ENCODE measurements around the gene AASS.
A peak's percentile ranks its signal among the peaks of the same experiment; 100 is the strongest.
"Not testable (repeated sequence)": the region's sequence is repeated elsewhere in the genome, so short reads cannot be mapped to it uniquely, and the experiment has no call there.

AASS gene

DNA sequence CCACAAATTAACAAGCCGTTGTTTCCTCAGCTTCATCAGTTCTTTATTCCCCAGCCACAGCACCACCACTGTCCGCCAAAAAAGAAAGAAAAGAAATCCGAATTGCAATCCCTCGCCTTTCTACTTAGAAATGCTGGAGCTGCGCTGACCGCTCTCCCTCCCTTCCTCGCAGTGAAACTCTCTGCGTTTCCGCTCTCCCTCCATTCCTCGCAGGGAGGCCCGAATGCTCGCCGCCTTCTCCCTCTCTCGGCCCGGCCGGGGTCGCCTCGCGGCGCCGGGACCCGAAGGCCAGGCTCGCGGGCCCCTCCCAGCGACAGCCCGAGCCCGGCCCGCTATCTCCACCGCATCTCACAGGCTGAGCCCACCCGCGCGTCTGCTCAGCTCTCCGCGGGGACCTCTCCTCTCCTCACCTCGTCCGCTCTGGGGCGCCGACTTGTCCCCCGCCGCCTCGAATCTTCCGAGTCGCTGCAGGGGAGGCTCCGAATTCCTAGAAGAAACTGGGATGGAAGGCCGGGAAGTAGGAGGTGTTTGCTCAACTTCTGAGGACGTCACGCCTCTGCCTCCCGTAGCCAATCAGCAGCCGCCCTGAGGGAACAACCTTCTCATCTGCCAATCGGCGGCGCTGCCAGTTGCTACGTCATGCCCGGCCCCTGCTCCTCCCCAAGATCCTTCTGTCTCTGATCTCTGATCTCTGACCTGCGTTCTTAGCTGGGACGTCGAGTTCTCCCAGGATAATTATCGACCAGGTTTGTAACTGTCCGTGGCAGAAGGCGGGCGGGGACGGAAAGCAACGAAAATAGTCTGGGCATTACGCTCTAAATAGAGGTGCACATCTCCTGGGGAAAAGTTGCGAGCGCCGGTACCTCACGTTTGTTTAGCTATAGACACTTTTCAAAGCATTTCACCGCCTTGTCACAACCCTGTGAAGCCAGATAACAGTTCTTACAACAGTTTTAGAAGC, at the start of gene AASS:
Gene AASS (minus strand): TSS at position 499 of the 961 bp plus-strand sequence. CDS start 10,523 bp downstream, outside the sequence.
- DNase-seq, result peak; percentile 76

- DNase-seq, result no peak
Observed at GRCh38 chr7:122188785-122189184, 44.7 kb upstream of the AASS start.

GRCh38 chr7:122183106-122183505, 39.1 kb upstream of the AASS start:
- no peak for DNase-seq

DNA sequence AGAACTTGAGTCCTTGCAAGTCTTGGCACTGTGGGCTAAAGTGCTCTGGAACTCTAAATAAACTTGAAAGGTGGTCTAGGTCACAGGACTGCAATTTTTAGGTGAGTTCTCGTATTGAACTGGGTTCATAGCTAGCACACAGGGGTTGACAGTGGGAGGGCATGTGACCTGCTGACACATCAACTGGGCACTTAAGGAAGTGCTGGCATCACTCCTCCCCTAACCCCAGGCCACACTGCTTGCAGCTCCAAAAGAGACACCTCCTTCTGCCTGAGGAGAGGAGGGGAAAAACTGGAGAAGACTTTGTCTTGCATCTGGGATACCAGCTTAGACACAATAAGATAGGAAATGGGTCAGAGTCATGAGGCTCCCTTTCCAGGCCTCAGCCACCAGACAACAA, 38.0 kb upstream of the AASS start:
- DNase-seq, result no peak

DNA sequence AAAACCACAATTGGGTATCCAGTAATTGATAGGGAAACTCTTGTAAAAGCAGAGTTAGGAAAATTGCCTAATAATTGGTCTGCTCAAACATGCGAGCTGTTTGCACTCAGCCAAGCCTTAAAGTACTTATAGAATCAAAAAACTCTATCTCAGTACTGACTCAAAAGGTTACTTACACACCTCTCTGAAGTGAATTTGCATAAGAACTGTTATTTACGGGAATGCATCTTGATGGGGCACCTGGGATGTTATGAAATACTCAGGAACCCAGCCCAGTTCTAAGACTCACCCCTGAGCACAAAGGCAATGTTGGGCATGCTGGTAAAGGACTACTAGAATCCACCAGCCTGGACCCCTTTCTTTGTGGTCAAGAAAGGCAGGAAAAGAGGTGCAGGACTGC, 28.1 kb upstream of the AASS start:
- not testable (repeated sequence) for DNase-seq

- DNase-seq, result no peak
Observed at GRCh38 chr7:122166740-122167139, 22.7 kb upstream of the AASS start.

- no peak for DNase-seq
Observed at GRCh38 chr7:122166275-122166674, 22.2 kb upstream of the AASS start.

DNA sequence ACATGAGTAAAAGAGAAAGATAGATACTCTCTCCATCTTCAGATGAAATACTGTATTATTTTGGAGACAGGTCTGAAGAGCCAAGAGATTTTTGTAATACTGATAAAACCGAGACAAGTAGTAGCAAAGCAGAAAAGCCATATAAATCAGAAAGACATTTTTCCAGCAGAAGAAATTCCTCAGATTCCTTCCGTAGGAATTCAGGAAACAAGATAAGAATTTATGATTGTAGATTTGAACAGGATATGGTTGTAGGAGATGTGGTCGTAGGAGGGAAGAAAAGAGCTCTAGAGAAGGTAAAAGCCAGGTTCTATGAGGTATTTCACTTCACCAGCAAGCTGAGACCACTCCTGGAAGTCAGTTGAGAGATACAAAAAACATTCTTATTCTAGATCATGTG, 17.6 kb upstream of the AASS start:
- DNase-seq, result no peak

DNA sequence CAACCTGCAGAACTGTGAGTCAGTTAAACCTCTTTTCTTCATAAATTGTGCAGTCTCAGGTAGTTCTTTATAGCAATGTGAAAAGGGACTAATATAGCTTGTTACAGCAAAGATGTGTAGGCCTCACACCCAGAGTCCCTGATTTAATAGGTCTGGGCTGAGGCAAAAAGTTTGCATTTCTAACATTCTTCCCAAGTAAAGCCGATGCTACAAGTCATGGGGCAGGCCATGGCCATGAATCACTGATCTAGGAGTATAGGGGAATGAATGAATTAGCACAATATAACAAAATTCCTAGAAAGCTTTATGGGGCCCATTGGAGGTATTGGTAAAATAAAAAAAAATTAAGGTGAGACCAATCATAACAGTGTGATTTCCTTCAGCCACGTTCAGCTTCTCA, 11.5 kb upstream of the AASS start:
- no peak for DNase-seq

DNA sequence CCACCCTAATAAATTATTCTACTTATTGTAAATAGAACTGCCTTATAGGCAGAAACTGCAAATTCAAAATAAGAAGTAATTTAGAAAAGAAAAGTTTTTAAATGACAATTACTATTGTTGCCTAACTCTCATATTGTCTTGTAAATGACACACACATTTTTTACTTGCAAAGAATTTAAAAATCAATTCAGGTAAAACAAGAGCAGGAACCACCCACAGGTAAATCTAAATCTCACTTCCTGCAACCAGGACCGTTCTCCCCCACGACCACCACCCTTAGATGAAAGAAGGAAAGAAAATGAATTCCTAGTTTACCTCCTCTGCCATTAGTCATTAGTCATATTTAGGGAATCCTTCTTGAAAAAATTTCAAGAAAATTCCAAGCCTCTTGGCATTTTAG, 4.8 kb upstream of the AASS start:
- DNase-seq, result no peak

GRCh38 chr7:122148081-122148480, 4.0 kb upstream of the AASS start:
- no peak for DNase-seq

GRCh38 chr7:122145937-122146645, 2.0 kb upstream of the AASS start:
- no peak for DNase-seq

DNA sequence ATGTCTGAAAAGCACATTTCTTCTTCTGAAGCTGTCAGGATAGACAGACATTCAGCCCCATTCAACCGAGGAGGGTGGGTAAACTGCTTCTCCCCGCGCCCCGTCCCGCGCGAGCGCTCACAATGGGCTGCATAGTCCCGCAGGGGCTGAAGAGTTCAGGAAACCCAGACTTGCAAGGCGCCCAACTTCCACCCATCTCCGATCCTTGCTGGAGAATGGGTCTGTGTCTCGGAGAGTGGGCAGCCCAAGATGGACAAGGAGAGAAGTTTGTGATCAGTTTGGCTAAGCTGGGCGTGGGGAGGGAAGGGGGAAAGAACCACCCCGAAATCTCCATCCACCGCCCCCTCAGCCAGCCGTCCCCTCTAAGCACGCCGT, 686 bp downstream of the AASS start:
- no peak for DNase-seq

DNA sequence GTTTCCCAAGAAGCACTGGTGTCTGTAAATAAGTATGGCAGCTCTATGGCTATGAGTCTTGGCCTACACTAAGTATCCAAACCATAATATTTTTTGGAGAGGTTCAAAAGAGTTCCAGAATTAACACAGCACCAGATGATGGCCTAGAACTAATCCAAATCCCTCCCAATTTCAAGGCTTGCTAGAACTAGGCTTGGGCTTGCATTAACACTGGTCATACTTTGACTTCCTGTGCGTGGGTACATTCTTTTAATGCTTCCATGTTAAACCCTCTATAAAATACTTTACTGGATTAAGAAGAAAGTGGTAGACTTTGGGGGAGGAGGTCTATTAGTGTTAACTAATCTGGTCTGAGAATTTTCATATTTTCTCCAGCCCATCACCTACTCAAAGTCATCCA, 3.1 kb downstream of the AASS start:
- no peak for DNase-seq

DNA sequence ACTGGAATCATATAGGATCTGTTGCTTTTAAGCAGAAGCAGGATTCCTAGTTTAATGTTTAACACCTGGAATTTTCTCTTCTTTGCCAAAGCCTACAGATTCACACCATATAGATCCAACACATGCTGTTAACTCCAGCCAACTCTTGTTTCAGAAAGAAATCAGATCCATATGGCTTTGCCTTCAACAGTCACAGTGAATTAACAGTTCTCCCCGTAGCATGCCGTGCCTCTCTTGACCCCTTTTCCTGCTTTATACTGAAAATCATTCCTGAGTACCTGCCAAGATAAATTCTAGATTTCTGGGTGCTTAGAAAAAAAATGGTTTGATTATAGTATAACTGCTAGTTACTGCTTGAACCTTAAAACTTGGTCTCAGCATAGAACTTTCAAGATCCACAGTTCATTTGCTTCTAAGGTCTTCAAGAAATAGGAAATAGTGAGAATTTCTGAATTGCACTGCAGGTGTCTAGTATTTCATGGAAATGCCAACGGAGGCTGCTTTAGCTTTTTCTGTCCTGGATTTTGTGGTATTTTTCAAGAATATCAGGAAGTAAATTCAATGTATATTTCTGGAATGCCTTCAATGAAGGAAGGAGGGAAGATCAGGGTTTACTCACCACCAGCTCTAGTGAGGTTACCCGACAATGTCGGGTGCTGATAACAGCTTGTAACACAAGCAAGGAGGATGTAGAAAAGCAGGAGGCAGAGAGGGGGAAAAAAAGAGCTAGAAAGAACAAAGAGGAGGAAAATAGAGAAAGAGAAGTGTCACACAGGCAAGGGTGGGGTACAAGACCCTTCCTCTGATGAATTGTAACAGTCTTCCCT, 6.6 kb downstream of the AASS start:
- no peak for DNase-seq

DNA sequence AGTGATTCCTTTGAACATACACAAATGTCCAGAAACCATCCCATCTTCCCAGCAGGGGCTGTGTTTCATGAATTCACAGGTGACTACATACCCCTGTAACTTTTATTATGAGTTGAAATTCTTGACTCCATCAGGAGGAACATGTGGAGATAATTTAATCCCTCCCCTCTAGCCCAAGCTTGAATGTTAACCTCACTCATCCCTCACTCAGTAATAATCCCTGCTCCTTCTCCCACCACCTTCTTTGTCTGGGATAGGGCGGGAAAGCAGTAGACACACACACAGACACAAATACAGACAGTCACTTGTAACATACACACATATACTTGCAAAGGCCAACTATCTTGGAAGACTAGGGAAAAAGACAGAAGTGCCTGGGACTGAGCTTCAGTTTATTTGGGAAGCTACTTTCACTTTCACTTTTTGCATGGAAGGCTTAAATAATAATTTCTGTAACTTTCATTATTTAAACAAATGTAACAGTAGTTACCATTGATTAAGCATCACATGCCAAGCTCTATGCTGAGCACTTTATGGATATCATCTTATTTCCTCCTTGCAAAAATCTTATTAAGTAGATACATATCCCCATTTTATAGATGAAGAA, 7.3 kb downstream of the AASS start:
- no peak for DNase-seq

DNA sequence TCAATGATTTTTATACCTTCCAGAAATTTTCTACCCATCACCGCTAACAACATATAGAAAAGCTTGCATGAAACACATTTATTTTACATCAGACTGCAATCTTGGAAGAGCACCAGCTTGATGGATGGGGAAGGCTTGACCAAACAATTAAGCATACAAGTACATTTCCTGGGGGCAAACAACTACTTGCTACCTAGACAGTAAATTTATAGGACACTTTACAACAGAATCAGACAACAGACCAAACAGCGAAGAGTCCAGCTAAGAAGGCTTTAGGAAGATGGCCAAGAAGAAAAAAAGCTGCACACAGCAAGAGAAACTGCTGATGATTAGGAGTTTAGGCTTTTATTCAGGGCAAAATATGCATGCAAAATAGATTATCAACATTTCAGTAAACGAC, 8.0 kb downstream of the AASS start:
- DNase-seq, result no peak

DNA sequence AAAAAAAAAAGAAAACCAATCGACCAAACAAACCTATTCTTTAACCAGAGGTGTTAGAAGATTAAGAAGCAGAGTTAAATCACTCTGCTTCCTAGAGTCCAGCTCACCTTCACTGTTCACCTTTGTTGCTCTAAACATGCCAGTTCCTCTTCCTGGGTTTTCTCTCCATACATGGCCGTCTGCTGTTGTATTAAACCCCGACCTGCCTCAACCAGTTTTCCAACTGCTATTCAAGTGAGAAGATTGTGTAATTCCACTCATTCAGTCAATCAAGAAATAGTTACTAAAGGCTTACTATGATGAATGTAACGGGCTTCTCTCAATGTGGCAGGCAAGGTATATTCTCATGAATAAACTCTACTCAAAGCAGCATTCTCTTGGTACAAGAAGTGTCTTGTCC, 8.8 kb downstream of the AASS start:
- DNase-seq, result no peak

DNA sequence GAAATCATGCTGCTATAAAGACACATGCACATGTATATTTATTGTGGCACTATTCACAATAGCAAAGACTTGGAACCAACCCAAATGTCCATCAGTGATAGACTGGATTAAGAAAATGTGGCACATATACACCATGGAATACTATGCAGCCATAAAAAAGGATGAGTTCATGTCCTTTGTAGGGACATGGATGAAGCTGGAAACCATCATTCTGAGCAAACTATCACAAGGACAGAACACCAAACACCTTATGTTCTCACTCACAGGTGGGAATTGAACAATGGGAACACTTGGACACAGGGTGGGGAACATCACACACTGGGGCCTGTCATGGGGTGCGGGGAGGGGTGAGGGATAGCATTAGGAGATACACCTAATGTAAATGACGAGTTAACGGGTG, 9.3 kb downstream of the AASS start:
- not testable (repeated sequence) for DNase-seq

DNA sequence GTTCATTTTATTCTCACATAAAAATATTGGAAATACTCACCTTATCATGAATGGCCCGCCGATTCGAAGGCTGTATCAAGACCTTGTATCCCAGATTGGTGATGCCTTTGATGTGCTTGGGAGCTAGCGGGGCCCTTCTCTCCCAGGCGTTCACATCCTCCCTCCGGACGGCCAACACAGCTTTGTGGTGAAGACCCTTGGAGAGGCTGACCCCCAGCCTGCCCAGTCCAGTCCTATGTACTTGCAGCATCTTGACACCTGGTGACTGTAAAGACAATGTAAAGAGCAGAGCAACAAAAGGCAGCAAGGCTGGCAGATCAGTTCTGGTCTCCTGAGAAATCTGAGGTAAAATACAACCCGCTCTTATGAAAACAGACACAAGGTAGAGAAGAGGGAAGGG, 10.6 kb downstream of the AASS start:
- DNase-seq, result no peak

GRCh38 chr7:122132341-122132740, 11.7 kb downstream of the AASS start:
- no peak for DNase-seq

DNA sequence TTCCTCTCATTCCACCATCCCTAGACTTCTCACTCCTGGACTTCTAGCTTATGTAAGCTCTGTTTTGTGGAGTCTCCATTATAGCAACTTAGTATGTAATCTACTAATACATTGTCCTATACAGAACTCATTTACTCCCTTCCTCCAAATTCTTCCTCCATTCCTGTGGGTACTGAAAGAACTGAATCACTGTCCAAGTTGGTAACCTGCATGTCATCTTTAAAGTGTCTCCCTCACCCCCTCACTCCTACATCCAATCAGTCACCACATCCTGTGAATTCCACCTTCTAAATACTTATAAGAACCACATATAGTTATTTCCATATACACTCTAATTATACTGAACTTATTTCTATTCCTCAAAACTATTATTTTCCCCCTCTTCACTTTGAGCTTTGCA, 20.3 kb downstream of the AASS start:
- DNase-seq, result no peak

- DNase-seq, result no peak
Observed at GRCh38 chr7:122118757-122119156, 25.3 kb downstream of the AASS start.

Data from NCI-H1092 (cell line).